Gastroesophageal sphincter (tissue), 3 donors: ENCODE results near the gene ZBTB46.

Experiments used
- CTCF ChIP-seq, 4 experiments: fragments of 200-600 bp in 2 of 4; fragments of 450-650 bp in 2 of 4; sonication (generic) in 1 of 4; IDR thresholded peaks; one replicate each; pipeline ENCODE4 v1.5.1; 2017 to 2019; ENCODE audit warnings: antibody characterized with exemption in 4 of 4, mild to moderate bottlenecking in 2 of 4, moderate library complexity in 2 of 4
- EP300 ChIP-seq: sonication (generic); formaldehyde crosslinking; IDR thresholded peaks from one replicate; pipeline ENCODE4 v1.6.1; 2017; ENCODE audit warnings: antibody characterized with exemption, mild to moderate bottlenecking
- POLR2A ChIP-seq, 2 donors: fragments of 450-650 bp; IDR thresholded peaks; one replicate each; pipeline ENCODE4 v1.6.1; 2017; ENCODE audit warnings: antibody characterized with exemption in 2 of 2, mild to moderate bottlenecking in 2 of 2, moderate library complexity in 1 of 2
- POLR2AphosphoS5 ChIP-seq: sonication (generic); formaldehyde crosslinking; IDR thresholded peaks from one replicate; pipeline ENCODE4 v1.6.1; 2017; ENCODE audit warnings: antibody characterized with exemption

- TF ChIP-seq POLR2A (IDR thresholded peaks at IDR 0.05), result no peak
- no peak for TF ChIP-seq CTCF (IDR thresholded peaks at IDR 0.05)
- TF ChIP-seq EP300, result no peak
- TF ChIP-seq POLR2AphosphoS5, result no peak
These were observed 126.3 kb downstream of the ZBTB46 start for GRCh38 chr20:63704749-63705117.
